HepG2 (cell line): ENCODE data around the gene WDR47. TPM values are rescaled to one million over a fixed set of nuclear protein-coding genes. Genes with fewer than 3 reads are reported as not detected.

Source experiments
- CREB1 ChIP-seq, 2 experiments: fragments of 450-650 bp in 1 of 2; IDR thresholded peaks; 2 replicates each; pipeline ENCODE4 v1.6.1; 2016 to 2017; ENCODE audit warnings: control low read depth in 1 of 2, mild to moderate bottlenecking in 1 of 2, missing compliant biosample characterization in 1 of 2, missing genetic modification characterization in 1 of 2
- DDIT3 ChIP-seq: sonication (generic); formaldehyde crosslinking; IDR thresholded peaks from 2 replicates; pipeline ENCODE4 v1.4.0; 2020; ENCODE audit warnings: mild to moderate bottlenecking, missing genetic modification reagents
- ELF1 ChIP-seq: sonication (generic); formaldehyde crosslinking; IDR thresholded peaks from 2 replicates; pipeline ENCODE4 v1.4.0; 2020; ENCODE audit warnings: missing genetic modification reagents
- ELF3 ChIP-seq: IDR thresholded peaks from 2 replicates; pipeline ENCODE4 v1.6.1; 2016; ENCODE audit warnings: missing genetic modification reagents, missing compliant biosample characterization
- HMG20B ChIP-seq: conservative IDR thresholded peaks from 2 replicates; pipeline ENCODE4 v1.6.1; 2016; ENCODE audit warnings: missing genetic modification reagents, missing compliant biosample characterization
- MATR3 ChIP-seq: sonication (generic); formaldehyde crosslinking; IDR thresholded peaks from 2 replicates; pipeline ENCODE4 v1.4.0; 2020; ENCODE audit warnings: missing genetic modification reagents
- MIER2 ChIP-seq: IDR thresholded peaks from 2 replicates; pipeline ENCODE4 v1.6.1; 2016; ENCODE audit warnings: missing biosample characterization, missing genetic modification reagents
- MTF1 ChIP-seq: sonication (generic); formaldehyde crosslinking; IDR thresholded peaks from 2 replicates; pipeline ENCODE4 v1.5.0; 2020; ENCODE audit warnings: missing genetic modification reagents
- MYC ChIP-seq: sonication (generic); formaldehyde crosslinking; IDR thresholded peaks from 2 replicates; pipeline ENCODE4 v1.9.0; 2021; ENCODE audit warnings: missing genetic modification reagents, borderline replicate concordance
- POLR2AphosphoS2 ChIP-seq: IDR thresholded peaks from 2 replicates; pipeline ENCODE4 v1.6.1; 2011; ENCODE audit warnings: low read depth, low read length, improper control_type of control experiment
- POLR2G ChIP-seq: fragments of 200-400 bp; formaldehyde crosslinking; IDR thresholded peaks from 2 replicates; pipeline ENCODE4 v1.6.1; 2018; ENCODE audit warnings: mild to moderate bottlenecking, low read depth, low read length, moderate library complexity
- SALL1 ChIP-seq: sonication (generic); formaldehyde crosslinking; IDR thresholded peaks from 2 replicates; pipeline ENCODE4 v1.8.0; 2022; ENCODE audit warnings: mild to moderate bottlenecking, missing genetic modification reagents
- SOX5 ChIP-seq: IDR thresholded peaks from 2 replicates; pipeline ENCODE4 v1.6.1; 2016; ENCODE audit warnings: borderline replicate concordance
- SP2 ChIP-seq: sonication (generic); formaldehyde crosslinking; IDR thresholded peaks from 2 replicates; pipeline ENCODE4 v1.5.1; 2020; ENCODE audit warnings: mild to moderate bottlenecking, missing genetic modification reagents
- ZBTB3 ChIP-seq: sonication (generic); formaldehyde crosslinking; IDR thresholded peaks from 2 replicates; pipeline ENCODE4 v1.4.0; 2020; ENCODE audit warnings: low read depth, mild to moderate bottlenecking, moderate library complexity, missing genetic modification reagents, borderline replicate concordance
- ZFP36 ChIP-seq: fragments of 150-350 bp; IDR thresholded peaks from 2 replicates; pipeline ENCODE4 v1.6.1; 2018; ENCODE audit warnings: borderline replicate concordance, low read length, low read depth; ENCODE audit not compliant: partially characterized antibody
- ZNF276 ChIP-seq: sonication (generic); formaldehyde crosslinking; IDR thresholded peaks from 2 replicates; pipeline ENCODE4 v1.4.0; 2020; ENCODE audit warnings: mild to moderate bottlenecking, low read depth, missing genetic modification reagents
- ZNF605 ChIP-seq: sonication (generic); formaldehyde crosslinking; IDR thresholded peaks from 2 replicates; pipeline ENCODE4 v1.8.0; 2022; ENCODE audit warnings: mild to moderate bottlenecking, missing genetic modification reagents
- ZNF616 ChIP-seq: sonication (generic); formaldehyde crosslinking; IDR thresholded peaks from 2 replicates; pipeline ENCODE4 v1.5.0; 2020; ENCODE audit warnings: low read depth, mild to moderate bottlenecking, missing genetic modification reagents
- ZNF644 ChIP-seq: IDR thresholded peaks from 2 replicates; pipeline ENCODE4 v1.6.1; 2016; ENCODE audit warnings: low read depth
- ZNF646 ChIP-seq: sonication (generic); formaldehyde crosslinking; IDR thresholded peaks from 2 replicates; pipeline ENCODE4 v1.9.0; 2021; ENCODE audit warnings: mild to moderate bottlenecking, missing genetic modification reagents
- ZNF670 ChIP-seq: sonication (generic); formaldehyde crosslinking; IDR thresholded peaks from 2 replicates; pipeline ENCODE4 v1.8.0; 2022; ENCODE audit warnings: mild to moderate bottlenecking, missing genetic modification reagents, borderline replicate concordance
- ZSCAN22 ChIP-seq: sonication (generic); formaldehyde crosslinking; IDR thresholded peaks from 2 replicates; pipeline ENCODE4 v1.4.0; 2020; ENCODE audit warnings: mild to moderate bottlenecking, missing genetic modification reagents
- ZSCAN30 ChIP-seq: sonication (generic); formaldehyde crosslinking; IDR thresholded peaks from 2 replicates; pipeline ENCODE4 v1.5.0; 2020; ENCODE audit warnings: mild to moderate bottlenecking, missing genetic modification reagents
- ZZZ3 ChIP-seq: sonication (generic); formaldehyde crosslinking; IDR thresholded peaks from 2 replicates; pipeline ENCODE4 v1.4.0; 2020; ENCODE audit warnings: missing genetic modification reagents, mild to moderate bottlenecking, borderline replicate concordance
- polyA plus RNA-seq, 8 experiments: library from polyadenylated mRNA; depleted of rRNA in 3 of 8; stranded (reverse) in 7 of 8; unstranded in 1 of 8; fragments of >200 nt; fragmentation: Illumina TruSeq in 4 of 8; extraction: Trizol in 4 of 8; gene quantifications; 2 replicates each; pipeline versions ENCODE4 v1.2.1 to v1.2.3, GENCODE V29; 2011 to 2016; ENCODE audit warnings: low read depth in 4 of 8, missing spikeins in 1 of 8, mixed read lengths in 1 of 8; ENCODE audit not compliant: insufficient read depth in 1 of 8
- total RNA-seq, 5 experiments: library from RNA; depleted of rRNA; stranded (reverse); fragments of >200 nt; fragmentation: Illumina TruSeq; extraction: Trizol; gene quantifications; 2 replicates each; pipeline ENCODE4 v1.2.3, GENCODE V29; 2016; ENCODE audit warnings: low read depth in 1 of 5

The WDR47 gene
- total and polyA plus RNA-seq, 2 of the 13 experiments (the other 11 are each of a cell fraction or from before 2014, with no cell fraction given): 4.3 to 5.9 TPM

GRCh38 chr1:109083923-109084322 lies 42.0 kb upstream of the WDR47 start (continued):
- TF ChIP-seq ZNF276 (CRISPR knock-in tag) (no peak), SP2 (CRISPR knock-in tag) (no peak), MIER2 (CRISPR knock-in tag) (no peak), ZNF670 (CRISPR knock-in tag) (no peak), DDIT3 (CRISPR knock-in tag) (no peak), ELF1 (CRISPR knock-in tag) (no peak), ZNF644 (CRISPR knock-in tag) (peak; percentile 51; the same call in 1 of the 2 replicates), ZNF646 (CRISPR knock-in tag) (no peak), POLR2AphosphoS2 (no peak), ELF3 (CRISPR knock-in tag) (no peak), ZBTB3 (CRISPR knock-in tag) (no peak), HMG20B (no peak), MTF1 (no peak), ZNF605 (CRISPR knock-in tag) (no peak), ZNF616 (CRISPR knock-in tag) (no peak), SOX5 (CRISPR knock-in tag) (peak; percentile 33; the same call in 1 of the 2 replicates), ZFP36 (no peak), ZSCAN22 (CRISPR knock-in tag) (no peak), SALL1 (CRISPR knock-in tag) (0 out of 2 replicates have a peak, but pooled peaks have one; percentile 27), MATR3 (CRISPR knock-in tag) (no peak), ZSCAN30 (CRISPR knock-in tag) (no peak), CREB1 (IDR thresholded peaks at IDR 0.05) (no peak), CREB1 (CRISPR knock-in tag; IDR thresholded peaks at IDR 0.05) (no peak), POLR2G (no peak), MYC (CRISPR knock-in tag) (no peak), ZZZ3 (no peak)
